ENCODE data around the gene TDRKH.
A peak's percentile ranks its signal among the peaks of the same experiment; 100 is the strongest.

TDRKH gene, protein sequence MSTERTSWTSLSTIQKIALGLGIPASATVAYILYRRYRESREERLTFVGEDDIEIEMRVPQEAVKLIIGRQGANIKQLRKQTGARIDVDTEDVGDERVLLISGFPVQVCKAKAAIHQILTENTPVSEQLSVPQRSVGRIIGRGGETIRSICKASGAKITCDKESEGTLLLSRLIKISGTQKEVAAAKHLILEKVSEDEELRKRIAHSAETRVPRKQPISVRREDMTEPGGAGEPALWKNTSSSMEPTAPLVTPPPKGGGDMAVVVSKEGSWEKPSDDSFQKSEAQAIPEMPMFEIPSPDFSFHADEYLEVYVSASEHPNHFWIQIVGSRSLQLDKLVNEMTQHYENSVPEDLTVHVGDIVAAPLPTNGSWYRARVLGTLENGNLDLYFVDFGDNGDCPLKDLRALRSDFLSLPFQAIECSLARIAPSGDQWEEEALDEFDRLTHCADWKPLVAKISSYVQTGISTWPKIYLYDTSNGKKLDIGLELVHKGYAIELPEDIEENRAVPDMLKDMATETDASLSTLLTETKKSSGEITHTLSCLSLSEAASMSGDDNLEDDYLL

DNA sequence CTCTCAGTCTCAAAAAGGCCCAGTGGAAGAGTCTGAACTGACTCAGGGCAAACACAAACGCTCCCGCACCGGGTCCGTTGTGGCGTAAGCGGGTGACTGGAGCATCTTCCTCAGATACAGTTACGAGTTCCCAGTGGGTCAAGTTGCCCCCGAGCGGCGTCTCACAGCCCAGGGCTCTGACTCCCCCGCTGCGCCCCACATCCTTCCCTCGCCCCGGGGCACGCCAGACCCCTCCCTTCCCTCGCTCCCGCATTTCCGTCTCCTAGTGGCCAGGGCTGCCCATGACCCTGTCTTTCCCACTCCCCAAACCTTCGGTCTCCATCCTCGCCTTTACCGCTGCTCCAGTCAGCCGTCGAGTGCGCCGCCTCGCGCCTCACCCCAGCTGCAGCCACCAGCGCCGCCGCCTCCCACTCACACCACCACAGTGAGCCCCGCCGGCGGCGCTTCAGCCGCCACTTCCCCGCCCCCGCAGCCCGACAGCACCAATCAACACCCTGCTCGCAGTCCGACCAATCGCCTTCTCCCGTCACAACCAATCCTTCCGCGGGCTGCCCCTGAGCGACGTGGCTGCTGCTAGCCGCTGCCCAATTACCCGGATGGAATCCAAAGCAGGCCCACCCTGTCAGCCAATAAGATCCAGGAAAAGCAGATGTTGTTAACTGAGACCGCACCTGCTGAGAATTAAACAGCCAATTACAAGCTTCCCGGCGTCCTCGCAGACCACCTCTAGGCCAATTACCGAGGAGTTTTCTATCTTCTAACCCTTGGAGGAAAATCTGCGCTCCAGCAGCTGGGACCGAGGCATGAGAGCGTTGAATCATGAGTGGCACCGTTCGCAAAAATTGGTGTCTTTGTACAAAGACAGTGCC, at the start of gene TDRKH:
Gene TDRKH, minus strand, starts transcription at position 430 of the 869 bp plus-strand sequence. CDS start 7,478 bp downstream, outside the sequence.
- DNase-seq: peak; percentile 99

GRCh38 chr1:151839457-151840403, 49.4 kb upstream of the TDRKH start, which contains the start of gene C2CD4D:
TSS of gene C2CD4D (minus strand) at chr1:151839820. CDS start at chr1:151838989, 831 bp downstream.
- peak; percentile 74 to 81 for DNase-seq

GRCh38 chr1:151839082-151839412, 48.7 kb upstream of the TDRKH start:
- DNase-seq: no peak

GRCh38 chr1:151838222-151839081, 48.2 kb upstream of the TDRKH start:
- DNase-seq: peak; percentile 36 to 44

GRCh38 chr1:151837884-151838221, 47.6 kb upstream of the TDRKH start:
- no peak for DNase-seq

GRCh38 chr1:151837197-151837596, 46.9 kb upstream of the TDRKH start:
- peak in 1 of 2 donors; percentile 44 for DNase-seq

DNA sequence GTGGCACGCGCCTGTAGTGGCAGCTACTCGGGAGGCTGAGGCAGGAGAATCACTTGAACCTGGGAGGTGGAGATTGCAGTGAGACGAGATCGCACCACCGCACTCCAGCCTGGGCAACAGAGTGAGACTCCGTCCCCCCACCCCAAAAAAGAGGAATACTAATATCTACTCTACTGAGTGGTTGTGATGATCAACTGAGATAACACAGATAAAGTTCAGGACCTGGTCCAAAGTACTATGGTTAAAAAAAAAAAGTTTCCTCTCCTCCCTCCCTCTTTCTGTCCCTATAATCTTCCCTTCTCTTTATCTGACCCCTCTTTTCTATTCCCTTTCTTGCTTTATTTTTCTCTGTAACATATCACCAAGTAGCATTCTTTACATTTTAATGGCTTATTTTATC, 45.3 kb upstream of the TDRKH start:
- no peak for DNase-seq

DNA sequence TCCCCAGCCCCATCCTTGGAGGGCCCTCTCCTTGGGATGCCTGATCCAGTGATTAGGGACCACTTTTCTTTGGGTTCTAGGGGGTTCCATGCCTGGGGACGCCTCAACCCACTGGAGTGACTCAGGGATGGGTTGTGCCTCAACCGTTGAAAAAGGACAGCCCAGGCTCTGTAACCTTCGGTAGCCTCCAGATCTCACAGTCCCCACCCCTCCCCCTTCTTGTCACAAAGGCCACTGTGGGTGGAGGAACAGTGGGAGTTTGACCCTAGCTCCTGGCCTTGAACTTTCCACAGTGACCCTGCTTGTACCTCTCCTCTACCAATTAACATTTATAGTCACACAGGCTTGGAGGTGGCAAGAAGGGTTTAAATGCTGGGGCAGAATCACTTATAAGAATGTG, 43.9 kb upstream of the TDRKH start:
- DNase-seq: no peak

DNA sequence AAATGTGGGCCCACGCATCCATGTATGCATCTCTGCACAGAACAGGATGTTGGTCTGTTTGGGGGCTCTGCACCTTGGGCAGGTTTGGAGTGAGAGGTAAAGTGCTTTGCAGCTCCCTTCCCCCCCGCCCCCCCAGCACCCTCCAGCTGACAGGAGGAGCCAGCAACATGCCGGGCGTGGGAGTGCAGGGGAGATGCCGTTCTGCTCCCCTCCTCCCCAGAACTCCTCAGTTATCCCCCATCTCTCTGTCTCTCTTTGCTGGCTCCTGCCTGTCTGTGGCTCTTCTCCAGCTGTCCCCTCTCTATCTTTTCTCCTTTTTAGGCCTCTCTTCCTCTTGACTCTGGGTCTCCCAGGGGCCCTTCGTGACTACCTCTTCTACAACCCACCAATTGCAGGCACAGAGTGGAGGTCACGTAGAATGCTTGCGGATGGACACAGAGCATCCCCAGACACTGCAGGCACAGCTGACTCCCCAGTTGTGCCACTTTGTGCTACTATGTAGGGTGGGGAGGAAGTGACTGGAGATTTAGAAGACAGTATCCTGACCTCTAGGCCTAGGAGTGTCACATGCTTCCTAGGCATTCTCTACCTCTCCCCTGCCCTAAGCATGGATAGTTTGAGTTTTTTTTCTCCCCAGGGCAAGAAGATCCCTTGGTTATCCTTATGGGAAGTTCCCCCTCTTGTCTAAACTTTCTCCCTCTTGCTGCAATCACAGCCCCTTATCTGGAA, 43.0 kb upstream of the TDRKH start:
- no peak for DNase-seq

DNA sequence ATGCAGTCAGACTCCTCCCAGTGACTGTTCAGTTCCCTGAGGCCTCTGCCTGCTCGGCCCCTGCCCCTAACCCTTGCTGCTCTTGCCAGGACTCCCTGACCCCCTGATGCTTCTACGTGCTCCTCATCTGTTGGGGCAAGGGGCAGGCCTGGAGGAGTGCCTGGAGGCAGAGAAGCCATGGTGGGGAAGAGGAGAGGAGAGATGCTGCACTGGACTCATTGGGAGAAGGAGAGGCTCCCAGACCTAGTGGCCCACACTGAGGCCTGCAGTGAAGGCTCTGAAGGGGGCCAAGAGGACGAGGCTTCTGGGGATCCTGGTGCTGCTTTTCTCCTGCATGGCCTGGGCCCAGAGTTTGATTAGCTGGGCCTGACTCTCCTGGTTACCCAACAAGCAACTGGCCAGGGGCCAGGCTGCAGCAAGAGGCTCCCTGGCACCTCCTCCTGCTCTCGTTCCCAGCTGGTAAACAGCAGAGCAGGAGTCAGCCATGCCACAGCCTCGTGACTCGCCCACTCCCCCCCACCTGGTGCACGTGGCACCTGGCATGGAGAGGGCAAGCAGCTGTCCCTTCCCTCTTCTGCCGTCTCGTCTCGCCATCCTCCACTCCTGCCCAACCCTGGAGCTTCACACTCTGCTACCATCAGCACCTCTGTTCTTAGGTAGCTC, 42.1 kb upstream of the TDRKH start:
- DNase-seq: no peak

DNA sequence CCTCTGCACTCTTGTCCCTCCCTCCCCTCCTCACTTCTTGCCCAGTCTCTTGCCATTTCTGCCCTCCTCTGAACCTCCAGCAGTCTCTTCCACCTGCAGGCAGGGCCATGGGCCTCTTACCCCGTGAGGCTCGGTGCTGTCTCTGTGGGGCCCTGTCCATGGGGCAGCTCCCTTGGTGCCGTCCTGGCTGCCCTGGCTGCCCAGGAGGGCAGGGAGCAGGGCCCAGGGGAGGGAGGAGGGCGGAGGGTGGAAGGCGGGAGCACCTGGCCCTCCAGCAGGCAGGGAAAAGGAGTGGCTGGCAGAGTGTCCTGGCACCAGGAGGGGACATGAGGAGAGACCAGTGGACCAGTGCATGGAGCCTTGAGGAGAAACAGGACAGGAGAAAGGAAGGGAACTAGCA, 41.3 kb upstream of the TDRKH start, which contains the start of gene RORC:
Gene RORC, minus strand, starts transcription at position 198 of the 400 bp plus-strand sequence. Its CDS starts 38 bp downstream, at position 160.
- DNase-seq: no peak

DNA sequence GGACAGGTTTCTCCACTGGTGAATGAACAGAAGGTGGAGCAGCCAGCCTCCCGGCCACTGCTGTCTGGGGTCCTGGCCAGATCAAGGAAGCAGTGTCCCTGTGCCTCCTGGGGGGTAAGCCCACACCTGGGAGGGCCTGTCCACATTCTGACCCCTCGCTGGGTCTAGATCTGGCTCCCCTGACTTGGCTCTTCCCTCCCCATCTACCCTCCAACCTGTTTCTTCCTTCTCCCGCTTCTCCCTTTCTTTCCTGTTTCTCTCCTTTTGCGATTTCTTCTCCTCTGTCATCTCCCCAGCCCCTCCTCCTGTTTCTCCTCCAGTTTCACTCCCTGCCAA, 40.9 kb upstream of the TDRKH start:
- no peak for DNase-seq

GRCh38 chr1:151830055-151830454, 39.8 kb upstream of the TDRKH start:
- DNase-seq: no peak

DNA sequence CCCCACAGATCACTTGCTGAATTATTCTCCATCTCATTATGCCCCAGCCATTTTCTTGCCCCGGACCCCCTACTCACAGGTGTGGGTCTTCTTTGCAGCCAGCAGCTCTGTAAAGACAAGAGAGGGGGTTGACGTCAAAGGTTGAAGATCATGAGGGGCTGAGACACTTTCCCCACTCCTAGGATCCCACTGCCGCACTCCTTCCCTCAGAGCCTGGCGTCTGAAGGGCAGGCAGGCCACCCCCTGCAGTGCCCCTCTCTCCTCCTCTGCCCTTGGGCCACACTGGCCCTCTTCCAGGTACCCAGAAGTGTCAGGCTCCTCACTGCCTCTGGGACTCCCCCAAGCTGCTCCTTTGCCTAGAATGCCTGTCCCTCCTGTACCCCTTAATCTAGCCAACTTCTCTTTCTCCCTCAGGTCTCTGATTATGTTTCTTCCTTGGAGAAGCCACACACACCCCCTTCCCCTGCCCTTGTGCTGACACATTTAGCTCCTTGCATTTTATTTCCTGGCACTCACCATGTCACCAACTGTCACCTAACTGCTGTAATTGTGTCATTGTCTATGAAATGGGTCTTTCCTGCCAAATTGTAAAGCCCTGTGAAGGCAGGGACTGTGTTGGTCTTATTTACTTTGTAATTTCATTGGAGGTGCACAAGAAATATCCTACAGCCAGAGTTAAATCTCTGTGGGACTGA, 39.2 kb upstream of the TDRKH start:
- no peak for DNase-seq

- DNase-seq: no peak
These were observed 38.6 kb upstream of the TDRKH start for GRCh38 chr1:151828921-151829320.

DNA sequence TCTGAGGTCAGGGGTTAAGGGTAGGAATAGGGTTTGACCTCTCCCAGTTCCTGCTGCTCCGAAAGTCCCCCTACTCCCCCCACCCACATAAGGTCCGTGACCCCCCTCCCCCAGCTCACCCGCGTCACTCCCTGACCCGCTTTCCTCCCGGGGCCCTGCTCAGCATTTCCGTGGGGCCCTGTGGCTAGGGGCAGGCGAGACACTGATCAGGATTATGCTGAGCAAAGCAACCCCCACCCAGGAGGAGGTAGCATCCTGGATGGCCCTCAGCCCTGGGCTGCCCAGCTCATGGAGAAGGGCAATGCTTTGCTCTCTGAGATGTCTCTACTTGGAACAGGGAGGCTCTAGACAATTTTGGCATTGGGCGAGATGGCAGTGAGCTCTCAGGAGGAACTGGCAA, 37.6 kb upstream of the TDRKH start:
- DNase-seq: peak in 1 of 2 donors; percentile 34

DNA sequence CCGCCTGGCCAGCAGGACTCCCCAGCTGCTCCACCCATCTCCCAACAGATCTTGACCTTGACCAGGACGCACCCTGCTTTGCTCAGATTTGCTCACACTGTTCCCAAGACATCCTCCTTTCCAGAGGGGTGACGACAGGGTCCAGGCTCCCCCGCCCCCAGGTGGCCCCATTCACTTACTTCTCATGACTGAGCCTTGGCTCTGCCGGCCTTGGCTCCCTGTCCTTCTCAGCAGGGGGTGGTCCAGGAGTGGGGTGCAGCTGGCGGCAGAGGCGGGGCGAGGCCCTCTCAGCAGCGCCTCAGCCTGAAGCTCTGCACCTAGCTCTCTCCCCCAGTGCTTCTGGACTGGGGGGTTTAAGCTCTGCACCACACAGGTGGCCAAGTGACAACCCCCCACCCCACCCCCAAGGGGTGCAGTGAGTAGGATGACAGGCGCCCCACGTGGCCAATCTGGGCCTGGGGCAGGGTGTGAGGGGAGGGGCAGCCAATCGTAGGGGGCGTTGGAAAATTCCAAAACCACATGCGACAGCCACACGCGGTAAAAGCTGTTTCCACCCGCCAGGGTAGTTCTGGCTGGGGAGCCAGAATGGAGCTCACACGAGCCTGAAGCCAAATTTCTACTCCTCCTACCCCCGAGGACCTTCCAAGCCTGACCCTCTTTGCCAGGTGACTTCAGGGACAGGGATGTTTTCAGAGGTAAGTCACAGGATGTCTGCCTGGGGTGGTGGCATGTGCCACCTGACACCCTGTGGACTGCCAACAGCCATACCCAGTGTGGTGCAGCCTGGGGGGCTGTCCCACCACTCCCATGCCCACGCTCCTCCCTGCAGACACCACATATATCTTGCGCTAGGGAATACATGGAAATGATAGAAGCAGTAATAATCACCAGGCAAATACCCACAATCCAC, 35.7 kb upstream of the TDRKH start:
- DNase-seq: peak in 1 of 2 donors; percentile 44

- no peak for DNase-seq
These were observed 34.9 kb upstream of the TDRKH start for GRCh38 chr1:151825204-151825603.

Measured in CD4-positive, alpha-beta T cell treated with Interleukin-1 beta for 1 hour (primary cell).